ENCODE results near the gene NR1D1.

Gene NR1D1

DNA sequence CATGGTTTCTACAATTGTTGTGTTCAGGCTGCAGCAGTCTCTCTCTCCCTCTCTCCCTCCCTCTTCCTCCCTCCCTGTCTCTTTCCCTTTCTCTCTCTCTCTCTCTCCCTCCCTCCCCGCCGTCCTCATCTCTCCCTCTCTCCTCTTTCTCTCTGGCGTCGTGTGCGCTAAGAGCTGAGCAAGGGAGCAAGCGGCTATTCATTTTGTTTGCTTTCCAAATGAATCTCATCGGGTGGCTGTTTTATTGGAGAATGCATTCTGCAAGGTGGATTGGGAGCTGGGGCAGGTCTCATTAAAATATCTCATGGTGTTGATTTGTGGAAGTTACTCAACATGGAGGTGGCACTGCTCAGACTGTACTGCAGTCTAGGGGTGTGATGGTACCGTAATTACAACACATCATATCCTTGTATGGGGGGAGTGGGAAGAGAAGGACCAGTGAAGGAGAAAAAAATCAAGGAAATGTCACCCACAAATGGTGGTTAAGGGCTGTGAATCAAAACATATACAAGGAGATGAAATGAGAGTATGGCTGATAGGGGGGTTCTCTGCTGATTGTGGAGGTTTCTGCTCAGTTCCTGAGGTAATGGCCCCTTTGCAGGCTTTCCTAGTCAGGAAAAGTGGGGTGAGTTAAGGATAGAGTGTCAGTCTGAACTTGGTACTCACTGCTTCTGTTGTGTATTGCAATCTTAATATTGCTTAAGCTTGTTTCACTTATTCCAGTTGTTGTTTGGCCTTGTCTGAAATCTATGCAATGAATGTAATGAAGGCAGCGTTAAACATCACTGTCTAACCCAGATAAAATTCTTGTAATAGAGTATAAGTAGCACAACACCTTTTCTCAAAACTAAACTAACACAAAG is 24.1 kb upstream of the NR1D1 start (continued):
- TF ChIP-seq SALL2 (tag by site-specific recombination; IDR thresholded peaks at IDR 0.05; ENCODE audit: borderline replicate concordance), result no peak
- no peak for TF ChIP-seq ZNF433 (tag by site-specific recombination; IDR thresholded peaks at IDR 0.05; ENCODE audit: low read depth)
- no peak for TF ChIP-seq BCL11A (tag by site-specific recombination; IDR thresholded peaks at IDR 0.05; ENCODE audit: low read depth)
- TF ChIP-seq ZNF423 (tag by site-specific recombination; IDR thresholded peaks at IDR 0.05), result no peak
- no peak for TF ChIP-seq ZNF548 (tag by site-specific recombination; IDR thresholded peaks at IDR 0.05)
- TF ChIP-seq, protein P1, sequence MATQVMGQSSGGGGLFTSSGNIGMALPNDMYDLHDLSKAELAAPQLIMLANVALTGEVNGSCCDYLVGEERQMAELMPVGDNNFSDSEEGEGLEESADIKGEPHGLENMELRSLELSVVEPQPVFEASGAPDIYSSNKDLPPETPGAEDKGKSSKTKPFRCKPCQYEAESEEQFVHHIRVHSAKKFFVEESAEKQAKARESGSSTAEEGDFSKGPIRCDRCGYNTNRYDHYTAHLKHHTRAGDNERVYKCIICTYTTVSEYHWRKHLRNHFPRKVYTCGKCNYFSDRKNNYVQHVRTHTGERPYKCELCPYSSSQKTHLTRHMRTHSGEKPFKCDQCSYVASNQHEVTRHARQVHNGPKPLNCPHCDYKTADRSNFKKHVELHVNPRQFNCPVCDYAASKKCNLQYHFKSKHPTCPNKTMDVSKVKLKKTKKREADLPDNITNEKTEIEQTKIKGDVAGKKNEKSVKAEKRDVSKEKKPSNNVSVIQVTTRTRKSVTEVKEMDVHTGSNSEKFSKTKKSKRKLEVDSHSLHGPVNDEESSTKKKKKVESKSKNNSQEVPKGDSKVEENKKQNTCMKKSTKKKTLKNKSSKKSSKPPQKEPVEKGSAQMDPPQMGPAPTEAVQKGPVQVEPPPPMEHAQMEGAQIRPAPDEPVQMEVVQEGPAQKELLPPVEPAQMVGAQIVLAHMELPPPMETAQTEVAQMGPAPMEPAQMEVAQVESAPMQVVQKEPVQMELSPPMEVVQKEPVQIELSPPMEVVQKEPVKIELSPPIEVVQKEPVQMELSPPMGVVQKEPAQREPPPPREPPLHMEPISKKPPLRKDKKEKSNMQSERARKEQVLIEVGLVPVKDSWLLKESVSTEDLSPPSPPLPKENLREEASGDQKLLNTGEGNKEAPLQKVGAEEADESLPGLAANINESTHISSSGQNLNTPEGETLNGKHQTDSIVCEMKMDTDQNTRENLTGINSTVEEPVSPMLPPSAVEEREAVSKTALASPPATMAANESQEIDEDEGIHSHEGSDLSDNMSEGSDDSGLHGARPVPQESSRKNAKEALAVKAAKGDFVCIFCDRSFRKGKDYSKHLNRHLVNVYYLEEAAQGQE (tag by site-specific recombination; IDR thresholded peaks at IDR 0.05), result 0 out of 2 replicates have a peak, but pooled peaks have one; percentile 20
- no peak for TF ChIP-seq ZNF558 (tag by site-specific recombination; IDR thresholded peaks at IDR 0.05)
- TF ChIP-seq ZNF561 (tag by site-specific recombination; IDR thresholded peaks at IDR 0.05; ENCODE audit: borderline replicate concordance), result no peak
- TF ChIP-seq KLF9 (tag by site-specific recombination; IDR thresholded peaks at IDR 0.05; ENCODE audit: low read depth), result no peak
- TF ChIP-seq, protein P2, sequence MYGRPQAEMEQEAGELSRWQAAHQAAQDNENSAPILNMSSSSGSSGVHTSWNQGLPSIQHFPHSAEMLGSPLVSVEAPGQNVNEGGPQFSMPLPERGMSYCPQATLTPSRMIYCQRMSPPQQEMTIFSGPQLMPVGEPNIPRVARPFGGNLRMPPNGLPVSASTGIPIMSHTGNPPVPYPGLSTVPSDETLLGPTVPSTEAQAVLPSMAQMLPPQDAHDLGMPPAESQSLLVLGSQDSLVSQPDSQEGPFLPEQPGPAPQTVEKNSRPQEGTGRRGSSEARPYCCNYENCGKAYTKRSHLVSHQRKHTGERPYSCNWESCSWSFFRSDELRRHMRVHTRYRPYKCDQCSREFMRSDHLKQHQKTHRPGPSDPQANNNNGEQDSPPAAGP (tag by site-specific recombination; IDR thresholded peaks at IDR 0.05), result peak; percentile 78
- TF ChIP-seq WT1 (tag by site-specific recombination; IDR thresholded peaks at IDR 0.05), result 0 out of 2 replicates have a peak, but pooled peaks have one; percentile 23
- TF ChIP-seq, protein P3, sequence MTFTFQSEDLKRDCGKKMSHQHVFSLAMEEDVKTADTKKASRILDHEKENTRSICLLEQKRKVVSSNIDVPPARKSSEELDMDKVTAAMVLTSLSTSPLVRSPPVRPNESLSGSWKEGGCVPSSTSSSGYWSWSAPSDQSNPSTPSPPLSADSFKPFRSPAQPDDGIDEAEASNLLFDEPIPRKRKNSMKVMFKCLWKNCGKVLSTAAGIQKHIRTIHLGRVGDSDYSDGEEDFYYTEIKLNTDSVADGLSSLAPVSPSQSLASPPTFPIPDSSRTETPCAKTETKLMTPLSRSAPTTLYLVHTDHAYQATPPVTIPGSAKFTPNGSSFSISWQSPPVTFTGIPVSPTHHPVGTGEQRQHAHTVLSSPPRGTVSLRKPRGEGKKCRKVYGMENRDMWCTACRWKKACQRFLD (tag by site-specific recombination; IDR thresholded peaks at IDR 0.05), result no peak
- no peak; the same call in 1 of the 2 replicates for TF ChIP-seq SCRT1 (tag by site-specific recombination; IDR thresholded peaks at IDR 0.05; ENCODE audit: borderline replicate concordance)
- TF ChIP-seq KLF16 (tag by site-specific recombination; IDR thresholded peaks at IDR 0.05), result 0 out of 2 replicates have a peak, but pooled peaks have one; percentile 50
- no peak for TF ChIP-seq TCF7L2 (IDR thresholded peaks at IDR 0.05; ENCODE audit: borderline replicate concordance, low read depth, low read length)
- TF ChIP-seq, protein P4, sequence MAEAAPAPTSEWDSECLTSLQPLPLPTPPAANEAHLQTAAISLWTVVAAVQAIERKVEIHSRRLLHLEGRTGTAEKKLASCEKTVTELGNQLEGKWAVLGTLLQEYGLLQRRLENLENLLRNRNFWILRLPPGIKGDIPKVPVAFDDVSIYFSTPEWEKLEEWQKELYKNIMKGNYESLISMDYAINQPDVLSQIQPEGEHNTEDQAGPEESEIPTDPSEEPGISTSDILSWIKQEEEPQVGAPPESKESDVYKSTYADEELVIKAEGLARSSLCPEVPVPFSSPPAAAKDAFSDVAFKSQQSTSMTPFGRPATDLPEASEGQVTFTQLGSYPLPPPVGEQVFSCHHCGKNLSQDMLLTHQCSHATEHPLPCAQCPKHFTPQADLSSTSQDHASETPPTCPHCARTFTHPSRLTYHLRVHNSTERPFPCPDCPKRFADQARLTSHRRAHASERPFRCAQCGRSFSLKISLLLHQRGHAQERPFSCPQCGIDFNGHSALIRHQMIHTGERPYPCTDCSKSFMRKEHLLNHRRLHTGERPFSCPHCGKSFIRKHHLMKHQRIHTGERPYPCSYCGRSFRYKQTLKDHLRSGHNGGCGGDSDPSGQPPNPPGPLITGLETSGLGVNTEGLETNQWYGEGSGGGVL (tag by site-specific recombination; IDR thresholded peaks at IDR 0.05), result peak; percentile 97
- no peak for TF ChIP-seq IKZF3 (tag by site-specific recombination; IDR thresholded peaks at IDR 0.05)
- no peak for TF ChIP-seq ZNF140 (tag by site-specific recombination; IDR thresholded peaks at IDR 0.05)
- TF ChIP-seq ZSCAN30 (tag by site-specific recombination; IDR thresholded peaks at IDR 0.05), result no peak
- TF ChIP-seq HOXC10 (CRISPR knock-in tag; IDR thresholded peaks at IDR 0.05), result no peak
- TF ChIP-seq, protein P5, sequence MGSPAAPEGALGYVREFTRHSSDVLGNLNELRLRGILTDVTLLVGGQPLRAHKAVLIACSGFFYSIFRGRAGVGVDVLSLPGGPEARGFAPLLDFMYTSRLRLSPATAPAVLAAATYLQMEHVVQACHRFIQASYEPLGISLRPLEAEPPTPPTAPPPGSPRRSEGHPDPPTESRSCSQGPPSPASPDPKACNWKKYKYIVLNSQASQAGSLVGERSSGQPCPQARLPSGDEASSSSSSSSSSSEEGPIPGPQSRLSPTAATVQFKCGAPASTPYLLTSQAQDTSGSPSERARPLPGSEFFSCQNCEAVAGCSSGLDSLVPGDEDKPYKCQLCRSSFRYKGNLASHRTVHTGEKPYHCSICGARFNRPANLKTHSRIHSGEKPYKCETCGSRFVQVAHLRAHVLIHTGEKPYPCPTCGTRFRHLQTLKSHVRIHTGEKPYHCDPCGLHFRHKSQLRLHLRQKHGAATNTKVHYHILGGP (tag by site-specific recombination; IDR thresholded peaks at IDR 0.05), result no peak
- TF ChIP-seq ZBTB17 (tag by site-specific recombination; IDR thresholded peaks at IDR 0.05), result peak; percentile 69
- no peak for TF ChIP-seq SP3 (tag by site-specific recombination; IDR thresholded peaks at IDR 0.05)
- TF ChIP-seq ZNF24 (tag by site-specific recombination; IDR thresholded peaks at IDR 0.05), result no peak
- peak; percentile 49; the same call in 1 of the 2 replicates for TF ChIP-seq SCRT2 (tag by site-specific recombination; IDR thresholded peaks at IDR 0.05)
- 0 out of 2 replicates have a peak, but pooled peaks have one; percentile 13 for TF ChIP-seq ZBTB20 (tag by site-specific recombination; IDR thresholded peaks at IDR 0.05)
- no peak for TF ChIP-seq ZNF843 (tag by site-specific recombination; IDR thresholded peaks at IDR 0.05)
- TF ChIP-seq ZNF660 (tag by site-specific recombination; IDR thresholded peaks at IDR 0.05), result peak; percentile 24; the same call in 1 of the 2 replicates
- peak; percentile 69 for TF ChIP-seq ZBTB48 (tag by site-specific recombination; IDR thresholded peaks at IDR 0.05)
- peak; percentile 85; the same call in 1 of the 2 replicates for TF ChIP-seq ZNF169 (tag by site-specific recombination; IDR thresholded peaks at IDR 0.05)

Data from HEK293 (cell line).